ENCODE results near the gene MTHFD2L. TPM values are rescaled to one million over a fixed set of nuclear protein-coding genes. Genes with fewer than 3 reads are reported as not detected.

The MTHFD2L gene
- polyA plus RNA-seq, 3 donors = 4.3 to 7.0 (median 4.8) TPM

- no peaks in the 10 kb centered on the region for H3K36me3 ChIP-seq (replicated peaks in 1 of 2; ENCODE audit: control insufficient read depth in 1 of 2, insufficient read depth in 2 of 2, low read length in 2 of 2)
- no peak overlapping the region for H3K27ac ChIP-seq (ENCODE audit: low read depth in 1 of 2, low read length in 2 of 2)
- H3K9me3 ChIP-seq (replicated peaks in 1 of 2; ENCODE audit: control insufficient read depth in 1 of 2, insufficient read depth in 1 of 2, low read length in 2 of 2) = no peaks in the 10 kb centered on the region
- intact Hi-C loops (cut with micrococcal nuclease) = no loop called here
- H3K9ac ChIP-seq (ENCODE audit: insufficient read depth, low read length, poor library complexity, severe bottlenecking) = no peak overlapping the region
- Mint-ChIP-seq H3K9me3 (peaks cover 0 to 6% (median 2%) of the 10 kb centered on the region in 7 donors), H3K27ac (no peak overlapping the region), H3K4me1 (no peaks in the 10 kb centered on the region), H3K27me3 (ENCODE audit: low read depth in 3 of 3) (no peaks in the 10 kb centered on the region), H3K36me3 (no peaks in the 10 kb centered on the region), H3K4me3 (no peak overlapping the region)
- no peak for DNase-seq
- no peak overlapping the region for H3K4me2 ChIP-seq (replicated peaks; ENCODE audit: extremely low read depth, low read length, poor library complexity, severe bottlenecking)
- no peaks in the 10 kb centered on the region for H3K27me3 ChIP-seq (ENCODE audit: control insufficient read depth in 2 of 2, insufficient read depth in 2 of 2, low read length in 2 of 2)
- H3K4me3 ChIP-seq (replicated peaks in 1 of 3; ENCODE audit: low read depth in 2 of 3, low read length in 3 of 3) = no peak overlapping the region
- no peaks in the 10 kb centered on the region for H4K20me1 ChIP-seq (ENCODE audit: insufficient read depth, low read length)
- H2AFZ ChIP-seq (ENCODE audit: insufficient read depth, low read depth, low read length, poor library complexity, severe bottlenecking) = no peak overlapping the region
- TF ChIP-seq CTCF (IDR thresholded peaks at IDR 0.05) = no peak
- no peaks in the 10 kb centered on the region for H3K4me1 ChIP-seq (ENCODE audit: control insufficient read depth in 1 of 2, insufficient read depth in 2 of 2, low read length in 2 of 2)
- H3K79me2 ChIP-seq (ENCODE audit: insufficient read depth, low read length) = no peaks in the 10 kb centered on the region
These were observed 86.1 kb downstream of the MTHFD2L start for GRCh38 chr4:74244049-74244448.

GRCh38 chr4:74252933-74253332 lies 95.0 kb downstream of the MTHFD2L start:
- H3K9ac ChIP-seq (ENCODE audit: insufficient read depth, low read length, poor library complexity, severe bottlenecking) = no peak overlapping the region
- no peak overlapping the region for H3K4me2 ChIP-seq (replicated peaks; ENCODE audit: extremely low read depth, low read length, poor library complexity, severe bottlenecking)
- no peaks in the 10 kb centered on the region for H3K79me2 ChIP-seq (ENCODE audit: insufficient read depth, low read length)
- Mint-ChIP-seq H3K9me3 (peaks cover 12 to 24% (median 19%) of the 10 kb centered on the region in 7 donors), H3K4me1 (no peaks in the 10 kb centered on the region), H3K4me3 (no peak overlapping the region), H3K36me3 (peaks cover 6 to 10% of the 10 kb centered on the region in 2 donors), H3K27me3 (ENCODE audit: low read depth in 3 of 3) (no peaks in the 10 kb centered on the region), H3K27ac (no peak overlapping the region)
- H3K27ac ChIP-seq (ENCODE audit: low read depth in 1 of 2, low read length in 2 of 2) = no peak overlapping the region
- no peaks in the 10 kb centered on the region for H4K20me1 ChIP-seq (ENCODE audit: insufficient read depth, low read length)
- H3K4me1 ChIP-seq (ENCODE audit: control insufficient read depth in 1 of 2, insufficient read depth in 2 of 2, low read length in 2 of 2) = no peaks in the 10 kb centered on the region
- peaks cover 14 to 24% of the 10 kb centered on the region in 2 donors for H3K9me3 ChIP-seq (replicated peaks in 1 of 2; ENCODE audit: control insufficient read depth in 1 of 2, insufficient read depth in 1 of 2, low read length in 2 of 2)
- TF ChIP-seq CTCF (IDR thresholded peaks at IDR 0.05) = no peak
- no peak for DNase-seq
- intact Hi-C loops (cut with micrococcal nuclease) = no loop called here
- no peak overlapping the region for H3K4me3 ChIP-seq (replicated peaks in 1 of 3; ENCODE audit: low read depth in 2 of 3, low read length in 3 of 3)
- H3K27me3 ChIP-seq (ENCODE audit: control insufficient read depth in 2 of 2, insufficient read depth in 2 of 2, low read length in 2 of 2) = no peaks in the 10 kb centered on the region
- no peaks in the 10 kb centered on the region for H3K36me3 ChIP-seq (replicated peaks in 1 of 2; ENCODE audit: control insufficient read depth in 1 of 2, insufficient read depth in 2 of 2, low read length in 2 of 2)
- no peak overlapping the region for H2AFZ ChIP-seq (ENCODE audit: insufficient read depth, low read depth, low read length, poor library complexity, severe bottlenecking)

Measured in CD14-positive monocyte (primary cell).